Smooth muscle cell (in vitro differentiated cells): ENCODE measurements around the gene OR2L5. TPM values are rescaled to one million over a fixed set of nuclear protein-coding genes. Genes with fewer than 3 reads are reported as not detected.

ENCODE experiments used
- DNase-seq: peaks from one replicate; lab custom pipeline; 2025; ENCODE audit not compliant: unreplicated experiment; lab: John Stamatoyannopoulos, UW
- H2AFZ ChIP-seq: fragments of 200-600 bp; sonication (generic); 2 replicates; pipeline ENCODE4 v1.6.0; 2016; ENCODE audit warnings: antibody characterized with exemption, low read depth, mild to moderate bottlenecking
- H3F3A ChIP-seq: fragments of 200-600 bp; sonication (generic); 2 replicates; pipeline ENCODE4 v1.6.0; 2017; ENCODE audit warnings: antibody characterized with exemption, low read depth
- H3K27ac ChIP-seq: fragments of 200-600 bp; sonication (generic); 2 replicates; pipeline ENCODE4 v1.5.1; 2016; ENCODE audit warnings: low read depth, mild to moderate bottlenecking
- H3K27me3 ChIP-seq: fragments of 200-600 bp; sonication (generic); 2 replicates; pipeline ENCODE4 v1.6.1; 2016; ENCODE audit warnings: low read depth, mild to moderate bottlenecking
- H3K36me3 ChIP-seq: fragments of 200-600 bp; sonication (generic); 2 replicates; pipeline ENCODE4 v1.5.1; 2016; ENCODE audit warnings: low read depth
- H3K4me1 ChIP-seq: fragments of 200-600 bp; sonication (generic); 2 replicates; pipeline ENCODE4 v1.5.1; 2016; ENCODE audit warnings: low read depth
- H3K4me2 ChIP-seq: fragments of 200-600 bp; sonication (generic); 2 replicates; pipeline ENCODE4 v1.6.0; 2016; ENCODE audit warnings: mild to moderate bottlenecking
- H3K4me3 ChIP-seq: fragments of 200-600 bp; sonication (generic); 2 replicates; pipeline ENCODE4 v1.5.1; 2016; ENCODE audit warnings: mild to moderate bottlenecking
- H3K79me2 ChIP-seq: fragments of 200-600 bp; sonication (generic); 2 replicates; pipeline ENCODE4 v1.6.0; 2016; ENCODE audit warnings: low read depth, mild to moderate bottlenecking
- H3K9ac ChIP-seq: fragments of 200-600 bp; sonication (generic); 2 replicates; pipeline ENCODE4 v1.6.0; 2016; ENCODE audit warnings: low read depth
- H3K9me3 ChIP-seq: fragments of 200-600 bp; sonication (generic); replicated peaks from 2 replicates; pipeline ENCODE4 v1.5.1; 2016; ENCODE audit warnings: low read depth
- H4K20me1 ChIP-seq: fragments of 200-600 bp; sonication (generic); 2 replicates; pipeline ENCODE4 v1.6.0; 2016; ENCODE audit warnings: low read depth
- WGBS: methylation state at CpG from one replicate; pipeline ENCODE4 v1.1.7; 2016; ENCODE audit warnings: low lambda C conversion rate; 5-methylcytosine and 5-hydroxymethylcytosine counted together
- polyA plus RNA-seq: library from polyadenylated mRNA; unstranded; fragments of >200 nt; fragmentation: Nextera tagmentation; extraction: Ambion mirVana; gene quantifications from 2 replicates; pipeline ENCODE4 v1.2.1, GENCODE V29; 2016
- small RNA-seq: library from RNA; depleted of rRNA; stranded (forward); fragments of <200 nt; gene quantifications from one replicate; pipeline ENCODE3, GENCODE V24; 2014
- total RNA-seq: library from RNA; depleted of rRNA; stranded (reverse); fragments of >200 nt; gene quantifications from 2 replicates; pipeline ENCODE4 v1.2.3, GENCODE V29; 2014
- TF ChIP-seq, protein P1 (sequence below): fragments of 200-600 bp; sonication (generic); IDR thresholded peaks from 2 replicates; pipeline ENCODE4 v1.5.1; 2017; ENCODE audit warnings: borderline replicate concordance, mild to moderate bottlenecking, antibody characterized with exemption; ENCODE audit not compliant: insufficient read depth, poor library complexity, severe bottlenecking

Gene OR2L5
- total and polyA plus RNA-seq, 2 experiments from 2014 or later: not detected

DNA sequence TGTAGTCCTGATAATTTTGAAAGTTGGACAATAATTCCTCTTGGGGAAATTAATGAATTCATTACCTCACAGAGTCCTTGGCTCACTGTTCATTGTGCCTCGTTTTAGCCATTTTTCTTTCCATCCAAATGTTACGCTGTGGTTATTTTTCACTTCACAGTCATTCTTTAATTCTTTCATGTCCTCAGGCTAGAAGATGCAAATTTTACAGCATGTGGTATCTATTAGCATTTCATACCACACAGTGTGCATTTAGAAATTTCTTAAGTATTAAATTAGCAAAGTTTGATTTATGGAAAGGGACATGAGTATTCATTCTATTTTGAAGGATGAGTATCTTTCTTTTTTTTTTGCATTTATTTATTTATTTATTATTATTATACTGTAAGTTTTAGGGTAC is 51.6 kb downstream of the OR2L5 start:
- Histone ChIP-seq H3K27ac (no peak overlapping the region), H2AFZ (no peak overlapping the region), H3K9me3 (no peaks in the 10 kb centered on the region), H3K4me2 (no peak overlapping the region), H3K9ac (no peak overlapping the region), H3F3A (no peaks in the 10 kb centered on the region), H3K79me2 (no peaks in the 10 kb centered on the region), H3K4me3 (no peak overlapping the region), H4K20me1 (no peaks in the 10 kb centered on the region), H3K27me3 (no peaks in the 10 kb centered on the region), H3K36me3 (no peaks in the 10 kb centered on the region), H3K4me1 (no peaks in the 10 kb centered on the region)
- 60% methylated on average over 2 of the region's 2 CpGs for WGBS
- DNase-seq: no peak
- TF ChIP-seq, protein P1, sequence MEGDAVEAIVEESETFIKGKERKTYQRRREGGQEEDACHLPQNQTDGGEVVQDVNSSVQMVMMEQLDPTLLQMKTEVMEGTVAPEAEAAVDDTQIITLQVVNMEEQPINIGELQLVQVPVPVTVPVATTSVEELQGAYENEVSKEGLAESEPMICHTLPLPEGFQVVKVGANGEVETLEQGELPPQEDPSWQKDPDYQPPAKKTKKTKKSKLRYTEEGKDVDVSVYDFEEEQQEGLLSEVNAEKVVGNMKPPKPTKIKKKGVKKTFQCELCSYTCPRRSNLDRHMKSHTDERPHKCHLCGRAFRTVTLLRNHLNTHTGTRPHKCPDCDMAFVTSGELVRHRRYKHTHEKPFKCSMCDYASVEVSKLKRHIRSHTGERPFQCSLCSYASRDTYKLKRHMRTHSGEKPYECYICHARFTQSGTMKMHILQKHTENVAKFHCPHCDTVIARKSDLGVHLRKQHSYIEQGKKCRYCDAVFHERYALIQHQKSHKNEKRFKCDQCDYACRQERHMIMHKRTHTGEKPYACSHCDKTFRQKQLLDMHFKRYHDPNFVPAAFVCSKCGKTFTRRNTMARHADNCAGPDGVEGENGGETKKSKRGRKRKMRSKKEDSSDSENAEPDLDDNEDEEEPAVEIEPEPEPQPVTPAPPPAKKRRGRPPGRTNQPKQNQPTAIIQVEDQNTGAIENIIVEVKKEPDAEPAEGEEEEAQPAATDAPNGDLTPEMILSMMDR: no peak

DNA sequence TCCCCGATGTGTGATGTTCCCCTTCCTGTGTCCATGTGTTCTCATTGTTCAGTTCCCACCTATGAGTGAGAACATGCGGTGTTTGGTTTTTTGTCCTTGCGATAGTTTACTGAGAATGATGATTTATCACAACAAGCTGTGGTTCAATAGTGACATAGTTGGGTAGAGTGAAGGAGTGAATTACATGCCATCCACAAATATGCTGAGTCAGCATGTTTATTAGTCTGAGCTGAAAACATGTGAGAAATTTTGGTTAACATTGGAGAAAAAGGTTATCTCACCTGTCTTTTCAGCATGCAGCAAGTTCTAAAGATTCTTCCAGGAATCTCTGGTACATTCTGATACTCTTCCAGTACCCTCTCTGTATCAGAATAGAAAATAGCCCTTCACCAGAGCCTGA is 52.1 kb downstream of the OR2L5 start:
- no peak overlapping the region for H3K4me3 ChIP-seq
- no peaks in the 10 kb centered on the region for H3K9me3 ChIP-seq
- DNase-seq: no peak
- H3K4me2 ChIP-seq: no peak overlapping the region
- H2AFZ ChIP-seq: no peak overlapping the region
- TF ChIP-seq, protein P1: no peak
- no peak overlapping the region for H3K27ac ChIP-seq
- H3F3A ChIP-seq: no peaks in the 10 kb centered on the region
- H3K79me2 ChIP-seq: no peaks in the 10 kb centered on the region
- H3K4me1 ChIP-seq: no peaks in the 10 kb centered on the region
- H3K27me3 ChIP-seq: no peaks in the 10 kb centered on the region
- no peak overlapping the region for H3K9ac ChIP-seq
- no peaks in the 10 kb centered on the region for H4K20me1 ChIP-seq
- WGBS: 100% methylated on average over 2 of the region's 3 CpGs
- H3K36me3 ChIP-seq: no peaks in the 10 kb centered on the region

Small RNA genes lying within 50 kb of the gene (small RNA-seq; reads per million reads assigned to genes)
- gene RF00019: not detected

Other genes with a start within 250 kb of the OR2L5 start
- not detected in 2 replicates for gene OR14A16, start 189.5 kb upstream of the OR2L5 start, total RNA-seq
- not detected in 2 replicates for gene OR14A16, start 189.5 kb upstream of the OR2L5 start, polyA plus RNA-seq
- not detected in 2 replicates for gene OR11L1, start 171.8 kb upstream of the OR2L5 start, total RNA-seq
- not detected in 2 replicates for gene OR11L1, start 171.8 kb upstream of the OR2L5 start, polyA plus RNA-seq
- not detected in 2 replicates for gene TRIM58, start 156.5 kb upstream of the OR2L5 start, total RNA-seq
- 0.37 TPM in 1 of 2 replicates, not detected in the other for gene TRIM58, start 156.5 kb upstream of the OR2L5 start, polyA plus RNA-seq
- 0.18 TPM in 1 of 2 replicates, not detected in the other for gene OR2W3, start 118.1 kb upstream of the OR2L5 start, total RNA-seq
- gene OR2W3, start 118.1 kb upstream of the OR2L5 start, polyA plus RNA-seq: not detected in 2 replicates
- not detected in 2 replicates for gene OR2T8, start 93.4 kb upstream of the OR2L5 start, total RNA-seq
- gene OR2T8, start 93.4 kb upstream of the OR2L5 start, polyA plus RNA-seq: not detected in 2 replicates
- gene OR2AJ1, start 88.8 kb upstream of the OR2L5 start, total RNA-seq: not detected in 2 replicates
- gene OR2AJ1, start 88.8 kb upstream of the OR2L5 start, polyA plus RNA-seq: not detected in 2 replicates
- not detected in 2 replicates for gene OR2L8, start 64.8 kb upstream of the OR2L5 start, total RNA-seq
- gene OR2L8, start 64.8 kb upstream of the OR2L5 start, polyA plus RNA-seq: not detected in 2 replicates
- not detected in 2 replicates for gene OR2AK2, start 48.4 kb upstream of the OR2L5 start, total RNA-seq
- gene OR2AK2, start 48.4 kb upstream of the OR2L5 start, polyA plus RNA-seq: not detected in 2 replicates
- not detected in 2 replicates for gene OR2L2, start 16.4 kb downstream of the OR2L5 start, total RNA-seq
- 0.03 and 0.08 TPM in 2 replicates for gene OR2L2, start 16.4 kb downstream of the OR2L5 start, polyA plus RNA-seq
- gene OR2L3, start 33.2 kb downstream of the OR2L5 start, total RNA-seq: not detected in 2 replicates
- gene OR2L3, start 33.2 kb downstream of the OR2L5 start, polyA plus RNA-seq: not detected in 2 replicates
- gene OR2L13, start 81.5 kb downstream of the OR2L5 start, total RNA-seq: not detected in 2 replicates
- gene OR2L13, start 81.5 kb downstream of the OR2L5 start, polyA plus RNA-seq: not detected in 2 replicates
- gene OR2M5, start 131.5 kb downstream of the OR2L5 start, total RNA-seq: not detected in 2 replicates
- not detected in 2 replicates for gene OR2M5, start 131.5 kb downstream of the OR2L5 start, polyA plus RNA-seq
- not detected in 2 replicates for gene OR2M2, start 161.2 kb downstream of the OR2L5 start, total RNA-seq
- gene OR2M2, start 161.2 kb downstream of the OR2L5 start, polyA plus RNA-seq: not detected in 2 replicates
- not detected in 2 replicates for gene OR2M3, start 183.6 kb downstream of the OR2L5 start, total RNA-seq
- gene OR2M3, start 183.6 kb downstream of the OR2L5 start, polyA plus RNA-seq: not detected in 2 replicates
- gene OR2M4, start 217.8 kb downstream of the OR2L5 start, total RNA-seq: not detected in 2 replicates
- not detected in 2 replicates for gene OR2M4, start 217.8 kb downstream of the OR2L5 start, polyA plus RNA-seq